ENCODE measurements around the gene ANKRD63.

DNA sequence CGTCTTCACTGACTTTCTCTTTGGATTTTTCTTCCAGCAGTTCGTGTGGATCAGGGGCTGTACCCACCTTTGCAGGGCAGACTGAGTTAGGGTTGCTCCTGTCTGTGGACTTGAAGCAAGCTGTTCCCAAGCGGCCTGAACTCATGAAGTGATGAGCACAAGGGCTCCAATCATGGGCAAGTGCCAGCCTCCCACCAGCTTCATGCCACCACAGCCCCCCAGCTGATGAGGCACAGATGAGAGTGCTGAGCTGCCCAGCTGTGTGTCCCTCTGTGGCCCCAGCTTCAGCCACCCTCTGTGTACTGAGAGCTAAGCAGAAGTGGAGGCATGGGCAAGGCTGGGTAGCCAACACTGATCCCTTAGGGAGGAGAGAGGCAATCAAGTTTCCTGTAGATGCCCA, 28.1 kb upstream of the ANKRD63 start:
- TF ChIP-seq, protein P1, sequence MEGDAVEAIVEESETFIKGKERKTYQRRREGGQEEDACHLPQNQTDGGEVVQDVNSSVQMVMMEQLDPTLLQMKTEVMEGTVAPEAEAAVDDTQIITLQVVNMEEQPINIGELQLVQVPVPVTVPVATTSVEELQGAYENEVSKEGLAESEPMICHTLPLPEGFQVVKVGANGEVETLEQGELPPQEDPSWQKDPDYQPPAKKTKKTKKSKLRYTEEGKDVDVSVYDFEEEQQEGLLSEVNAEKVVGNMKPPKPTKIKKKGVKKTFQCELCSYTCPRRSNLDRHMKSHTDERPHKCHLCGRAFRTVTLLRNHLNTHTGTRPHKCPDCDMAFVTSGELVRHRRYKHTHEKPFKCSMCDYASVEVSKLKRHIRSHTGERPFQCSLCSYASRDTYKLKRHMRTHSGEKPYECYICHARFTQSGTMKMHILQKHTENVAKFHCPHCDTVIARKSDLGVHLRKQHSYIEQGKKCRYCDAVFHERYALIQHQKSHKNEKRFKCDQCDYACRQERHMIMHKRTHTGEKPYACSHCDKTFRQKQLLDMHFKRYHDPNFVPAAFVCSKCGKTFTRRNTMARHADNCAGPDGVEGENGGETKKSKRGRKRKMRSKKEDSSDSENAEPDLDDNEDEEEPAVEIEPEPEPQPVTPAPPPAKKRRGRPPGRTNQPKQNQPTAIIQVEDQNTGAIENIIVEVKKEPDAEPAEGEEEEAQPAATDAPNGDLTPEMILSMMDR (IDR thresholded peaks at IDR 0.05 in 8 of 11, conservative IDR thresholded peaks at IDR 0.05 in 3 of 11), result no peak
- no peak for TF ChIP-seq POLR2A (IDR thresholded peaks at IDR 0.05)
